GM12891 (cell line): ENCODE measurements around the gene CLCN7.

Experiments used
- PAX5 ChIP-seq: IDR thresholded peaks from 2 replicates; pipeline ENCODE4 v1.6.1; 2011; ENCODE audit warnings: low read length, moderate library complexity, mild to moderate bottlenecking; ENCODE audit not compliant: insufficient read depth, severe bottlenecking
- POLR2A ChIP-seq: IDR thresholded peaks from 2 replicates; pipeline ENCODE4 v1.6.1; 2011; ENCODE audit warnings: low read depth, low read length, control low read depth
- POLR2AphosphoS5 ChIP-seq: IDR thresholded peaks from 2 replicates; pipeline ENCODE4 v1.6.1; 2011; ENCODE audit warnings: low read depth, low read length, control low read depth

DNA sequence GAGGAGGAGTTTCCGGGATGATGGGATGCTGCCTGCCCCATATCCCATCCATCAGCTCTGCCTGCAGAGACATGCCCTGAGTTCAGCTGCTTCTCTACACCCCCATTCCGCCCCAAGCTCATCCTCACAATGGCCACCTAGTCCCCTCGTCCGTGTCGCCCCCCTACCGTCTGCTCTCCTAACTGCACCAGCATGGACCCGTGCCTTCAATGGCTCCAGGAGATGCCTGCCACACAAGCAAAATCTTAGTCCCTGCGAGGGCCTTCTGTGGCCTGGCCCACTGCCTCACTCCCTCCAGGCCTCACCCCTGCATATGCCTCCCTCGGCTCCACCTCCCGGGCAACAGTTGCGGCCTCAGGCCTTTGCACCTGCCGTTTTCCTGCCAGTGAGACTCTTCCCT lies 16.5 kb upstream of the CLCN7 start:
- no peak for TF ChIP-seq POLR2A
- no peak for TF ChIP-seq POLR2AphosphoS5
- TF ChIP-seq PAX5, result no peak
